Stimulated activated CD4-positive, alpha-beta T cell treated with anti-CD3 and anti-CD28 coated beads, Interleukin-12 subunit alpha, Interleukin-12 subunit beta, amount 100 ng/mL, for 24 hours (primary cell): ENCODE measurements around the gene NLGN1.

Experiments used
- DNase-seq, 2 experiments: peaks; one replicate each; pipeline ENCODE4 v3.0.0-alpha.2; 2020; ENCODE audit warnings: low read depth in 2 of 2

Gene NLGN1

GRCh38 chr3:174334111-174334510 is 936.6 kb downstream of the NLGN1 start:
- DNase-seq = no peak

- no peak for DNase-seq
These were observed 937.8 kb downstream of the NLGN1 start for GRCh38 chr3:174335324-174335723.

GRCh38 chr3:174335910-174336309 is 938.4 kb downstream of the NLGN1 start:
- DNase-seq = no peak
